NCI-H460 (cell line): ENCODE results near the gene BACE1-AS. TPM values are rescaled to one million over a fixed set of nuclear protein-coding genes. Genes with fewer than 3 reads are reported as not detected.
A peak's percentile ranks its signal among the peaks of the same experiment; 100 is the strongest.
"Not testable (repeated sequence)": the region's sequence is repeated elsewhere in the genome, so short reads cannot be mapped to it uniquely, and the experiment has no call there.

Source experiments
- DNase-seq: peaks from one replicate; pipeline ENCODE4 v3.0.0-alpha.2; 2016; ENCODE audit warnings: low read depth; ENCODE audit errors: extremely low read depth
- polyA plus RNA-seq: library from polyadenylated mRNA; depleted of rRNA; stranded (reverse); fragments of >200 nt; gene quantifications from 2 replicates; pipeline ENCODE4 v1.2.3, GENCODE V29; 2014; cell fraction: nucleus; rRNA removed
- total RNA-seq: library from RNA; depleted of rRNA; stranded (reverse); fragments of >200 nt; shearing (Covaris generic); gene quantifications from 2 replicates; pipeline ENCODE4 v1.2.3, GENCODE V29; 2014; rRNA removed

The BACE1-AS gene
- total RNA-seq = 4.8 and 5.3 TPM in 2 replicates
- 6.3 and 8.2 TPM in 2 replicates for polyA plus RNA-seq

DNA sequence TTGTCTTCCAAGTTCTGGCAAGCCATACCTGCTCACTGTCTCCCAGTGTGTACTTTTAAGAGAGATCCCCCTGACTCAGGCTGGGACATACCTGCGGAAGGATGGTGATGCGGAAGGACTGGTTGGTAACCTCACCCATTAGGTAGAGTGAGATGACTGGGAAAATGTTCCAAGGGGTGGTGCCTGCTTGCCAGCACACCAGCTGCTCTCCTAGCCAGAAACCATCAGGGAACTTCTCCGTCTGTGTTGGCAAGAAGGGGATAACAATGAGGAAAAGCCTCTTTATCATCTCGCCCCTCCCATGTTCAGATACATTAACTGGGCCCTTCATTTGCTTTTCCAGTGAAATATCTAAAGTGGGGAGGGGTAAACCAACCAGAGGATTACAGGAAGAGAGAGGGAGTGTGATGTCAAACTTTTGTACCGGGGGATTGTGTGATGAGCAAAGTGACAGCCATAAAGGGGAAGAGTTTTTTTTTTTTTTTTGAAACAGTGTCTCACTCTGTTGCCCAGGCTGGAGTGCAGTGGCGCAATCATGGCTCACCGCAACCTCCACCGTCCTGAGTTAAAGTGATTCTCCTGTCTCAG is at the start of gene BACE1-AS:
BACE1-AS (plus strand) TSS at position 538 of the 588 bp plus-strand sequence.
- DNase-seq = no peak

DNA sequence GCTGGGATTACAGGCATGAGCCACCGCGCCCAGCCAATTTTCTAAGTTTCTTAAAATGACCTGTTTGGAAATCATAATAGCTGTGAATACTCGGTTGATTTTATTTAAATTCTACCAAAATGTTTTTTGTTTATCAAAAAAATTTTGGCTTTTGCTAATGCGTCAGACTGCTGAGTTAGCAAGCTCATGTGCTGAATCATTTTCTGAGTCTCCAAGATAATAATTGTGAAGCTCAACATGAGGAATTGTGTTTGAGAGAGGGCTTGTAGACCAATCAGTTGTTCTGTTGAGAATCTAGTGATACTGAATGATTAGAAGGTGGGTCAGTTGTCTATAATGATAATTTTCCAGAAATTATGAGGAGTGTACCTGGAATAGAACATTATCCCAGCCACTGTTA is 42.8 kb upstream of the BACE1-AS start:
- no peak for DNase-seq

DNA sequence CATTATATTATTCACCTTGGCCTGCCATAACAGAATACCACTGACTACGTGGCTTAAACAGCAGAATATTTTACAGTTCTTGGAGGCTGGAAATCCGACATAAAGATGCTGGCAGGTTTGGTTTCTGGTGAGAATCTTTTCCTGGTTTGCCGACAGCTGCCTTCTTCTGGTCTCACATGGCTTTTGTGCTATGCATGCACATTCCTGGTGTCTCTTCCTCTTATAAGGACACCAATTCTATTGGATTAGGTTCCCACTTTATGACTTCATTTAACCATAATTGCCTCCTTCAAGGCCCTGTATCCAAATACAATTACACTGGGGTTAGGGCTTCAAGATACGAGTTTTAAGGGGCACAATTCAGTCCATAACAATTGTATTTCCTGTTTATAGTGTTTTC is 41.6 kb upstream of the BACE1-AS start:
- no peak for DNase-seq

DNA sequence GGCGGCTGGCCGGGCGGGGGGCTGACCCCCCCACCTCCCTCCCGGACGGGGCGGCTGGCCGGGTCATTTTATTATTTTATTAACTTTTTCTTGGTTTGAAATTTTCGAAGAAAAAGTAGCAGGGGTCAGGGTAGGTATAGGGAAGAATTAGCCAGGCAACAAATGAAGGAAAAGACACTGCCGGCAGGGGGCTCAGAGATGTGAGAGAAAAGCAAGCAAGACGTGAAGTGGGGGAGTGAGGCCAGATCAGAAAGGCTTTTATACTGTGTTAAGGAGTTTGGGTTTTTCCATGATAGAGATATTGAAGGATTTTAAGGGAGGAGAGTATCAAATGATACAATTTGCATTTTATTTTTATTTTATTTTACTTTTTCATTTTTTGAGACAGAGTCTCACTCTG is 39.6 kb upstream of the BACE1-AS start:
- DNase-seq = no peak

DNA sequence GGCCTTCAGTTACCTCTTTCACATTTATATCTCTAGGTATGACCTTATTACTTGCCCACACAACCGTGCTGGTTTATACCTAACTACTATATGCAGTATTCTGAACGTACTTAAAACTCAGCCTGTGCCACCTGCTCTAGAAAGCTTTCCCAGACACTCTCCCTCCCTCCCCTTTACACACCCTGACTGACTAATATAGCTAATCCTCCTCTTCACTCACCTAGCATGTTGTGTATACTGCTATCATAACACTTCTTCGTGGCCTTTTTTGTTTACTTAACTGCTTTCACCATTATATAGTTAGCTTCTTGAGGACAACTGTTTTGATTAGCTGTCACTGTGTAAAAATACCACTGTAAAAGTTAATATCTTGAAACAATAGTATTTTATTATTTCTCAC is 35.2 kb upstream of the BACE1-AS start:
- DNase-seq = no peak

DNA sequence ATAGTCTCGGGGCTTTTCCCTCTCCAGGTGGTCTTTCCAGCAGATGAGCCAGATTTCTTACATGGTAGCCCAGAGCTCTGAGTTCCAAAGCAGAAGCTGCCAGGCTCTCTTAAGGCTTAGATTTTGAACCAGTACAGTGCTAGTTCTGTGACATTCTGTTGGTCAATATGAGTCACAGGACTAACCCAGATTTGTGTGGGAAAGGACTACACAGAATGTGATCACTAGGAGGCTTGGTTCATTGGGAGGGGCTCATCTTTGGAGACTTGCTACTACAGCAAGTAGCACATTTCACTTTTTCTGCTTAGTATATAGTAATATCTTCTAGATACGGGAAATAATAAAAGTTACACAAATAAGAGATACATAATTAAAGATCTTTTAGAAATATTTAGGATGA is 34.6 kb upstream of the BACE1-AS start:
- DNase-seq = no peak

DNA sequence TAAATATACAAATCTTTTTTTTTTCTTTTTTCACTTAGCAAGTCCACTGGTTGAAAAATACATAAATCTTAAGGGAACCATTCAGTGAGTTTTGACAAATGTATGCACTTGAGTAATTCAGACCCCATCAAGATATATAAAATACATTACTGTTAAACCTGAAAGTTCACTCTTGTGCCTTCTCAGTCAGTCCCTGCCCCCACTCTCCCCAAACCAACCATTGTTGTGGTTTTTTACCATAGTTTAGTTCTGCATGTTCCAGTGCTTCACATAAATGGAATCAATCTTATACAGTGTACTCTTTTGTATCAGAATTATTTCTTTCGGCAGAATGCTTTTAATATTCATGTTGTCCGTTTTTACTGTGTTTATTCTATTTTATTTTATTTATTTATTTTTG is 32.6 kb upstream of the BACE1-AS start:
- DNase-seq = no peak

DNA sequence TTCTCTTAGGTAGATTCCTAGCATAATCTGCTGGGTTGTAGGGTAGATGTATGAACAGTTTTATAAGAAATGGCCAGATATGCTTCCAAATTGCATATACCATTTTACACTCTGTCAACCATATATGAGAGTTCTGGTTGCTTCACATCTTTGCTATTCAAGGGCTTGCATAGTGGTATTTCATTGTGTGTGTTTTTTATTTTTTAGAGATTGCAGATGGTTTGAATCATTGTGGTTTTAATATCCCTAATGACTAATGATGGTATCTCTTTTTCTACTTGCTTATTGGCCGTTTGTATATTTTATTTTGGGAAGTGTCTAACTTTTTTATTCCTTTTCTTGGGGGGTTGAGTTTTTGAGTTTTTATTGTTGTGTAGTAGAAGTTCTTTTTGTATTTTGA is 31.7 kb upstream of the BACE1-AS start:
- DNase-seq = no peak

DNA sequence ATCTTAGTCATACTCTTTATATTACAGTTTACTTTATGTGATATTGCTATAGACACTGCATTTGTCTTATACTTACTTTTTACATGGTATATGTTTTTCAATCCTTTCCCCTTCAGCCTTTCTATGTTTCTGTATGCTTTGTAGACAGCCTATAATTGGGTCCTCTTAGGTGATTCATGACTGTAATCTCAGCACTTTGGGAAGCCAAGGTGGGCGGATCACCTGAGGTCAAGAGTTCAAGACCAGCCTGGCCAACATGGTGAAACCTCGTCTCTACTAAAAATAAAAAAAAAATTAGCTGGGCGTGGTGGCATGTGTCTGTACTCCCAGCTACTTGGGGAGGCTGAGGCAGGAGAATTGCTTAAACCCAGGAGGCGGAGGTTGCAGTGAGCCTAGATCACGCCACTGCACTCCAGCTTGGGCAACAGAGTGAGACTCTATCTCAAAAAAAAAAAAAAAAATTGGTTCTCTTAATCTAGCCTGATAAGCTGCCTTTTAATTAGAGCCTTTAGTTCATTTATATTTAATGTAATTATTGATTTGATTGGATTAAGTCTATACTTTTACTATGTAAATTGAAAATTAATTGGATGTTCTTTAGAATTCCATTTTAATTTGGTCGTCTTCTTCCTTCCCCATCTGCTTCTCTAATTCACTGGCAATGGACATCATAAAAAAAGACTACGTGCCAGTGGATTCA is 26.4 kb upstream of the BACE1-AS start:
- not testable (repeated sequence) for DNase-seq

DNA sequence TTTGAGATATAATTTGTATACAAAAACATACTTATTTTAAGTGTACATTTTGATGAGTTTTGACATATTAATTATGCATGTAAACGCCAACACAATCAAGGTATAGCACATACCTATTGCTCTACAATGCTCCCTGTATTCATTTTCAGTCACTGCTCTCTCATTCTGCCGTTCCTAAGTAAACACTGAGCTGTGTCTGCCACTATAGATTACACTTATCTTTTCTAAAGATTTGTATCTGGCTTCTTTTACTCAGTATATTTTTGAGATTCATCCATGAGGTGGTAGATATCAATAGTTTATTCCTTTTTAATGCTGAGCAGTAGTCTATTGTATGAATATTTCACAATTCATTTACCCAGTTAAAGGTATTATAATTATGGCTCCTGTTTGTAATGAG is 25.4 kb upstream of the BACE1-AS start:
- no peak for DNase-seq

DNA sequence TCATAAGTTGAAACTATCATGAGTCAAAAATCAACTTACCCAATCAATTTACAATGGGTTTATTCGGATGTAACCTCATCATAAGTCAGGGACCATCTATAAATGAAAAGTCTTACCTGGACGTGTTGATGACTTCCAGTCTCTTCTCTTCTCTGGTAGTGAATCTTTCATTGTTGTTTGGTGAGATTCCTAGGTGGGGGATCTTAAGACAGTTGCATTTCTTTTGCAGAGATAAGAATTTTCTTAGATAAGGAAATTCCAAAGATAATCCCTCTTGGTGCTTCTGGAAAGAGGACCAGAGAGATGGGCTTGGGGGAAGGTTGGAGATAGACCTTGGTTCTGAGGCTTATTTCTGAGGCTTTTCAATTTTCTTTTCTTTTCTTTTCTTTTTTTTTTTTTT is 21.3 kb upstream of the BACE1-AS start:
- no peak for DNase-seq

DNA sequence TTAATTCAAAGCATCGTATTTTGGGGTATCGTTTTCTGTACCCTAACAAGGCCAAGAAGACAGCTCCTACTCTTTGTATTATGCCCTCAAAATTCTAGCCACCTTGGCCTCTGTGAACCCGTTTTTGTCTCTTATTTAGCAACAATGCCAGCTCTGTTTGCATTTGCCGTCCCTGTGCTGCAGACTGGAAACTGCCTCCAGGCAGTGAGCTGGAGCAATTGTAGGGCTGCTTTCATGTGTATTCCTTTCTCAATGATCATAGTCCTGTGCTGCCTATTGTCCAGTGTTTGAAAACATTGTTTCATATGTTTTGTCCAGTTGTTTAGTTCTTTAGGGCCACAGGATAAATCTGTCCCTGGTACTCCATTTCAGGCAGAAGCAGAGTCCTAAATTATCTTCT is 19.9 kb upstream of the BACE1-AS start:
- DNase-seq = no peak

DNA sequence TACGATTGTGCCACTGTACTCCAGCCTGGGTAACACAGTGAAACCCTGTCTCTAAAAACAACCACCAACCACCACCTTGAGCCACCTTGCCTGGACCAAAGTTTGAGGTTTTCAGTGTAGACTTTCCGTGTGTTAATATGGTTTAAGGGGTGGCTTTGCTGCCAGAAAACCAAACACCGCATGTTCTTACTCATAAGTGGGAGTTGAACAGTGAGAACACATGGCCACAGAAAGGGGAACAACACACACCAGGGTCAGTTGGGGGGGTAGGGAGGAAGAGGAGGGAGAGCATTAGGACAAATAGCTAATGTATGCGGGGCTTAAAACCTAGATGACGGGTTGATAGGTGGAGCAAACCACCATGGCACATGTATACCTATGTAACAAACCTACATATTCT is 19.0 kb upstream of the BACE1-AS start:
- not testable (repeated sequence) for DNase-seq

DNA sequence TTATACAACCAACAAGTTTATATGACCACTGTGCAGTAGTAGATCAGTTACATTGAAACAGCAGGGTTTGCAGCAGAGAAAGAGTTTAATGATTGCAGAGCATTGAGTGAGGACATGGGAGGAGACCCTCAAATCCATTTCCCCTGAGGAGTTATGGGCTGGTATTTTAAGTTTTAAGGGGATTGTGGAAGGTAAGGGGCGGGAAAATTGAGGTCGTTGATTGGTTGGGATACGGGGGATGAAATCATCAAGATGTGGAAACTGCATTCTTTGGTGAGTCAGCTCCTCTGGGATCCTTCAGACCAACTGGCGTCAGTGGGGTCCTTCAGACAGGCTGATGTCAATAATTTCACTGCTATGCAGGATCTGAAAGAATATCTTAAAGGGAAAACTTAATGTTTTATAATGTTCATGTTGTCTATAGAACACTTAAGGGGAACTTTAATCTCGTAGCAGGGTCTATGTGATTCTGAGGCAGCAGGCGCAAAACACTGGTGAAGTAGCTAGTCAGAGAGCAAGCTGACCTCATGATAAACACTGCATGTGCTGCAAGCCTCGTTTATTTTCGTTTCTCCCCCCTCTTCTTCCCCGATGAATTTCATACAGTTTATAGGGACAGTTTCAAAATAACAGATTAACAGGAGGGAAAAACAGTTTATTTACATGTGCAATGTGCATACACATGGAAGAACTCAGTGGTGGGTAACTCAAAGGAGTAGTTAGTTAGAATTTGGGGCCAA is 17.4 kb upstream of the BACE1-AS start:
- peak; percentile 60 for DNase-seq

DNA sequence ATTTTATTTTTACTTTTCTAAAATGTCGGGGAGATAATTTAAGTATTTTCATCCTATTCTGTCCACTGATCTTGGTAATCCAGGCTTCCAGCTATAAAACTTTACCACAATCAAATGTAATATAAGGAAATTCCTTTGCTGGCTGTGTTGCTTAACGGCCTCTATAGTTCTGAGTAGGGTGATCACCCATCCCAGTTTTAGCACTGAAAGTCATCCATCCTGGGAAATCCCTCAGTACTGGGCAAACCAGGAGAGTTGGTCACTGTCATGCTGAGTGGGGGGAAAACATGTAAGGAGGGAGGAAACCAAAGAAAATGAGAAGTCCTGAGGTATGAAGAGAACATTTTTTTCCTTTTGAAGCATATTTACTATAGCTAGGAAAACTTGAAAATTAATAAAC is 12.8 kb upstream of the BACE1-AS start:
- DNase-seq = no peak

DNA sequence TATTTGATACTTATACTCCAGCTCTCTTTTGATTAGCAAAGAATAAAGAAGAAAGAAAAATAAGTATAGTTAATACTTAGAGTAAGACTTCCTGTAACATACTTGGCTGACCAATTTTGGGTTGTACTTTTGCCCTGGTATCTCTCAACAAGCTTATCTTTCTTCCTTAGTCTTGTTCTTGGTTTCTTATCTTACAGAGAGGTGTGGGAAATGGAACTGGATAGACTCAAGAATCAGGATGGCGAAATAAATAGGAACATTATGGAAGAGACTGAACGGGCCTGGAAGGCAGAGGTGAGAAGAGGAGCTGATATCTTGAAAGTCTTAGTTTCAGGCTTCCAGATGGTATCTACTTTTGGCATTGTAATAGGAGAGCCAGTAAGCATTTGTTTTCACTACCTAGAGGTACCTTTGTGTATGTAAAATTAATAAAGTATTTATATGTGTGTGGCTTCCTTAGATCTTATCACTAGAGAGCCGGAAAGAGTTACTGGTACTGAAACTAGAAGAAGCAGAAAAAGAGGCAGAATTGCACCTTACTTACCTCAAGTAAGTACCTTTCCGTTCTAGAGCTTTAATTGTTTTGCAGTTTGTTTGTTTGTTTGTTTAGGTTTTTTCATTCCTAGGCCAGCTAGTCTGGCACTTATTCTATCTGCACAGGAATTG is 11.3 kb upstream of the BACE1-AS start:
- DNase-seq = no peak

DNA sequence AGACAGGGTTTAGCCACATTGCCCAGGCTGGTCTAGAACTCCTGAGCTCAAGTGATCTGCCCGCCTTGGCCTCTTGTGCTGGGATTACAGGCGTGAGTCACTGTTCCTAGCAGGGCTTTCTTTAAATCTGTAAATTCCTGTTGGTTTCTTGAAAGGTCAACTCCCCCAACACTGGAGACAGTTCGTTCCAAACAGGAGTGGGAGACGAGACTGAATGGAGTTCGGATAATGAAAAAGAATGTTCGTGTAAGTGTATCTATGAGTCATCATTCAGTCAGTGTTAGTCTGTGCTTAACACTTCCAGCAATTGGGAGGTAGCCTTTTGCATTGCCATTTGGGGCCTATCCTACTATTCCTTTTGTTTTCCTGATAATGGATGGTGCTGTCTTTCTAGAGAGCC is 10.0 kb upstream of the BACE1-AS start:
- DNase-seq = no peak

DNA sequence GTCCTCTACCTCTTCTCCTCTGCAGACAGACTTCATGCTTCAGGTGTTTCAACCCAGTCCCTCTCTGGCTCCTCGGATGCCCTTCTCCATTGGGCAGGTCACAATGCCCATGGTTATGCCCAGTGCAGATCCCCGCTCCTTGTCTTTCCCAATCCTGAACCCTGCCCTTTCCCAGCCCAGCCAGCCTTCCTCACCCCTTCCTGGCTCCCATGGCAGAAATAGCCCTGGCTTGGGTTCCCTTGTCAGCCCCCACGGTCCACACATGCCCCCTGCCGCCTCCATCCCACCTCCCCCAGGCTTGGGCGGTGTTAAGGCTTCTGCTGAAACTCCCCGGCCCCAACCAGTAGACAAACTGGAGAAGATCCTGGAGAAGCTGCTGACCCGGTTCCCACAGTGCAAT is 9.3 kb upstream of the BACE1-AS start:
- no peak for DNase-seq

DNA sequence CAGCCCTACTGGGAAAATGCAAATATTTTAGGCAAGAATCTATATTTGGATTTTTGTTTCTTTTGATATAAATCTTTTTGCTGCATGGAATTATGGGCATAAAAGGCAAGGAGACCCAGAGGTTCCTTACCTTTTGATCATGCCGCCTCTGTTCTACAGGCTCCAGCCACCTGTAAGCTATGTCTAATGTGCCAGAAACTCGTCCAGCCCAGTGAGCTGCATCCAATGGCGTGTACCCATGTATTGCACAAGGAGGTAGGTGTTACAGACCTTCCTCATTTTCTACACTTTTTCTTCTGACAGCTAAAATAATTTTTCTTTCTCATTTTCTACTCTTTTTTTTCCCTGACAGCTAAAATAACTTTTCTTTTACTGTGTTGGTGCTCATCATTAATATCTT is 8.2 kb upstream of the BACE1-AS start:
- no peak for DNase-seq

DNA sequence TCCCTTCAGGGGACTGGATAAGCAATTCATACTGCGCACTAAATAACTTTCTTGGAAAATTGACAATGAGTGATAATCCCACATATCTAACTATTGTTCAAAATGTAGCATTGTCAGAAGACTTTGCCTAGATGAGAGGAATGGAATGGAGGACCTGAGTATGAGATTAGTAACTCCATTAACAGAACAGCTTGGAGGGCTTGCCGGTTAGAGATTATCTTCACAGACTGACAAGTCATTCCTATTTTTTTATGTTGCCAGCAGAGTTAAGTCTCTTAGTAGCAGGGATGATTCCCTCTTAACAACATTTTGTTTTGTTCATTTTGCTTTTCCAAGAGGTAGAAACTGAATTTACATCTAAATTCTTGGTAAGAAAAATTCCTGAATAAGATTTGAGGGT is 7.1 kb upstream of the BACE1-AS start:
- DNase-seq = no peak

DNA sequence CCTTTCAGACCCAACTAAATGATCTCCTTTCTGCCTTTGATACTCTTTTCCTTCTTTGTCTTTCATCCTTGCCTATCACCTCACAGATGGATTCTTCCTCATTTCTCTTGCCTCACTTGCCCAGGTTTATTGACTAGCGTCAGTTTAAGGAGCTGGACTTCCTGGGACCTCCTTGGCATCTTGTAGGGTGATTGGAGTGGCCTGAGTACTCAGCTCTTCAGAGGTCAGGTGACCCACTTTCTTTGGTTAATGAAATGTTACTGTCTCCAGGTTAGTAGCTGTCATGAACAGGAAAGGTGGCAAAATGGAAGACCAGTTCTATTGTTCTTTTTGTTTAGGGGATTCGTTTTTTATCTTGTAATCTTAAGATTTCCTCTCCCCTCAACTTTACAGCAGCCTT is 4.6 kb upstream of the BACE1-AS start:
- no peak for DNase-seq
